ENCODE data around the gene DEFB113.

The DEFB113 gene

GRCh38 chr6:49955847-49956246, 13.6 kb downstream of the DEFB113 start:
- TF ChIP-seq, protein P1, sequence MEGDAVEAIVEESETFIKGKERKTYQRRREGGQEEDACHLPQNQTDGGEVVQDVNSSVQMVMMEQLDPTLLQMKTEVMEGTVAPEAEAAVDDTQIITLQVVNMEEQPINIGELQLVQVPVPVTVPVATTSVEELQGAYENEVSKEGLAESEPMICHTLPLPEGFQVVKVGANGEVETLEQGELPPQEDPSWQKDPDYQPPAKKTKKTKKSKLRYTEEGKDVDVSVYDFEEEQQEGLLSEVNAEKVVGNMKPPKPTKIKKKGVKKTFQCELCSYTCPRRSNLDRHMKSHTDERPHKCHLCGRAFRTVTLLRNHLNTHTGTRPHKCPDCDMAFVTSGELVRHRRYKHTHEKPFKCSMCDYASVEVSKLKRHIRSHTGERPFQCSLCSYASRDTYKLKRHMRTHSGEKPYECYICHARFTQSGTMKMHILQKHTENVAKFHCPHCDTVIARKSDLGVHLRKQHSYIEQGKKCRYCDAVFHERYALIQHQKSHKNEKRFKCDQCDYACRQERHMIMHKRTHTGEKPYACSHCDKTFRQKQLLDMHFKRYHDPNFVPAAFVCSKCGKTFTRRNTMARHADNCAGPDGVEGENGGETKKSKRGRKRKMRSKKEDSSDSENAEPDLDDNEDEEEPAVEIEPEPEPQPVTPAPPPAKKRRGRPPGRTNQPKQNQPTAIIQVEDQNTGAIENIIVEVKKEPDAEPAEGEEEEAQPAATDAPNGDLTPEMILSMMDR (IDR thresholded peaks at IDR 0.05): no peak

- TF ChIP-seq, protein P1 (IDR thresholded peaks at IDR 0.05): no peak
These were observed 17.5 kb downstream of the DEFB113 start for GRCh38 chr6:49951926-49952325.

- TF ChIP-seq, protein P1 (IDR thresholded peaks at IDR 0.05): no peak
These were observed 19.0 kb downstream of the DEFB113 start for GRCh38 chr6:49950415-49950751.

DNA sequence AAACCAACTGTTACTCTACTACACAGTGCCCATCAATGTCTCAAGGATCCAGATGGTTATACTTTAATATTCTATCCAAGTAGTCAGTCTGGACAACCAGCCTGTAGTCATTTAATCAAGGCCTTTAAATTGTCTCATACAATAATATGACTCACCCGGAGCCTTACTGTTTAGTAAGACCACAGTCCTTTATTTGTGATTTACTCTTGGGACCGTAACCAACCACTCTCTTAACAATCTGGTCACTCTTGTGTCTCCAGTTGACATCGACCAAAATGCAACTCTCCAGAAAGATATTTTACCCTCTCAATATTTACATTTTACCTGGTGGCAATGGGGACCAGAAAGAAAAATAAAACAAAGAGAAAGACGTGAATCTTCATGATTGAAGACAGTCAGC, 20.4 kb downstream of the DEFB113 start:
- TF ChIP-seq, protein P1 (IDR thresholded peaks at IDR 0.05): no peak

GRCh38 chr6:49946835-49947234, 22.6 kb downstream of the DEFB113 start:
- TF ChIP-seq, protein P1 (IDR thresholded peaks at IDR 0.05): no peak

DNA sequence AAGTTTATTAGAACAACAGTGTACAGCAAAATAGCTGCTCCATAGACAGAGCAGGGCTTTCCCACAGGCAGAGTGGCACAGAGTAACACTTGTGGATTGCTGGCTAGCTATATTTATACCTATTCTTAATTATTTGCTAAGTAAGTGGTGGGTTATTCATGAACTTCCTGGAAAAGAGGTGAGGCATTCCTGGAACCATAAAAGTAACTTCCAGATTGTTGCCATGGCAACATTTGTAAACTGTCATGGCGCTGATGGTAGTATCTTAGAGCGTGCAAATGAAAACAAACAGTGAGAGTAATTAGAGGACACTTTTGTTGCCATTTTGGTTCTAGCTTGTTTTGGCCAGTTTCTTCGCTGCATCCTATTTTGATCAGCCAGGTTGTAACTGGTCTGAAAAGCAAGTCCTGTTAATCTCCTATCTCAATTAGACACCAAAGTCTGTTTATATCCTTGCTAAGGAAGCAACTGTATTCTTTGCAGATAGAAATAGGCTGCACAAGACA, 29.4 kb downstream of the DEFB113 start:
- TF ChIP-seq, protein P1 (IDR thresholded peaks at IDR 0.05): no peak

DNA sequence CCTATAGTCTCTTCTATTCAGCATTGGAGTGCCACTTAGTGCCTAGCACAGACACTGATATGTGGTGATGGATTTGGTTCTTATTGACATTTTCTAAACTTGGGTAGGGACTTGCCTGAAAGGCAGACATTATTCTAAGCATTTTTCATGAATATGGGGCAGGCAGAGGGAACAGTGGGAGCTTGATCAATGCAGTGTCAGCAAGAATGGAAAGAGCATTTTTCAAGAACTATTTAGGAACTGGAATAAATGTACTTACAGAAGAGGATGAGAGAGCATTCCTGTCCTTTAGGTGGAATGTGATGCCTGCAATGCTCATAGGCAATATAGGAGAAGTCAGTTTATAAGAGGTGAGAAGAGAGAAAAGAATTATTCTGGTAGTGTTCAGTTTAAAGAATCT, 31.6 kb downstream of the DEFB113 start:
- TF ChIP-seq, protein P1 (IDR thresholded peaks at IDR 0.05): no peak

- TF ChIP-seq, protein P1 (IDR thresholded peaks at IDR 0.05): no peak
These were observed 32.4 kb downstream of the DEFB113 start for GRCh38 chr6:49937017-49937416.
